Nephron (organoid): ENCODE measurements around the gene PRDM16.

ENCODE experiments used
- H3K27ac Mint-ChIP-seq, 3 experiments: 2 replicates each; pipeline ENCODE4 v1.8.0; 2020; ENCODE audit warnings: mixed read lengths in 3 of 3, mild to moderate bottlenecking in 2 of 3, moderate library complexity in 1 of 3
- H3K27me3 Mint-ChIP-seq: 2 replicates; pipeline ENCODE4 v1.8.0; 2021; ENCODE audit warnings: low read depth, mild to moderate bottlenecking, moderate library complexity, mixed read lengths
- H3K36me3 Mint-ChIP-seq: 2 replicates; pipeline ENCODE4 v1.8.0; 2020; ENCODE audit warnings: low read depth, mixed read lengths
- H3K4me1 Mint-ChIP-seq: 2 replicates; pipeline ENCODE4 v1.8.0; 2020; ENCODE audit warnings: mixed read lengths
- H3K4me3 Mint-ChIP-seq, 3 experiments: 2 replicates each; pipeline ENCODE4 v1.8.0; 2020; ENCODE audit warnings: mild to moderate bottlenecking in 3 of 3, mixed read lengths in 3 of 3, moderate library complexity in 2 of 3
- H3K9me3 Mint-ChIP-seq: 2 replicates; pipeline ENCODE4 v1.8.0; 2020; ENCODE audit warnings: mixed read lengths
- CTCF ChIP-seq, 3 experiments: fragments of 200-600 bp; sonication (generic); IDR thresholded peaks; one replicate each; pipeline ENCODE4 v1.5.0; 2021; ENCODE audit warnings: antibody characterized with exemption in 3 of 3; ENCODE audit not compliant: unreplicated experiment in 3 of 3

Gene PRDM16

GRCh38 chr1:3022511-3022973 is 46.5 kb upstream of the PRDM16 start:
- H3K36me3 Mint-ChIP-seq: no peaks in the 10 kb centered on the region
- H3K27ac Mint-ChIP-seq: no peak overlapping the region
- H3K9me3 Mint-ChIP-seq: peaks cover 2% of the 10 kb centered on the region

GRCh38 chr1:3022976-3023375 is 46.0 kb upstream of the PRDM16 start:
- Mint-ChIP-seq H3K9me3 (no peaks in the 10 kb centered on the region), H3K27ac (no peak overlapping the region), H3K4me3 (no peak overlapping the region), H3K27me3 (peaks cover 17% of the 10 kb centered on the region), H3K4me1 (no peaks in the 10 kb centered on the region), H3K36me3 (no peaks in the 10 kb centered on the region)
- no peak for TF ChIP-seq CTCF (IDR thresholded peaks at IDR 0.05; ENCODE audit: unreplicated experiment in 3 of 3)

More at GRCh38 chr1:3022511-3022973, 46.5 kb upstream of the PRDM16 start:
- H3K4me1 Mint-ChIP-seq: no peaks in the 10 kb centered on the region
- TF ChIP-seq CTCF (IDR thresholded peaks at IDR 0.05; ENCODE audit: unreplicated experiment in 3 of 3): no peak
- H3K27me3 Mint-ChIP-seq: peaks cover 20% of the 10 kb centered on the region
- no peak overlapping the region for H3K4me3 Mint-ChIP-seq

- H3K27ac Mint-ChIP-seq: no peak overlapping the region
- peaks cover 13% of the 10 kb centered on the region for H3K27me3 Mint-ChIP-seq
- no peaks in the 10 kb centered on the region for H3K36me3 Mint-ChIP-seq
- TF ChIP-seq CTCF (IDR thresholded peaks at IDR 0.05; ENCODE audit: unreplicated experiment in 3 of 3): peak in 1 of 3 experiments; percentile 11
- H3K9me3 Mint-ChIP-seq: no peaks in the 10 kb centered on the region
- H3K4me1 Mint-ChIP-seq: no peaks in the 10 kb centered on the region
- H3K4me3 Mint-ChIP-seq: no peak overlapping the region
These were observed 45.0 kb upstream of the PRDM16 start for GRCh38 chr1:3024019-3024418.

GRCh38 chr1:3024588-3024987 is 44.4 kb upstream of the PRDM16 start:
- Mint-ChIP-seq H3K4me1 (no peaks in the 10 kb centered on the region), H3K27me3 (peaks cover 16% of the 10 kb centered on the region), H3K27ac (no peak overlapping the region), H3K9me3 (no peaks in the 10 kb centered on the region), H3K4me3 (no peak overlapping the region), H3K36me3 (no peaks in the 10 kb centered on the region)
- no peak for TF ChIP-seq CTCF (IDR thresholded peaks at IDR 0.05; ENCODE audit: unreplicated experiment in 3 of 3)

- Mint-ChIP-seq H3K9me3 (no peaks in the 10 kb centered on the region), H3K27ac (no peak overlapping the region), H3K4me1 (no peaks in the 10 kb centered on the region), H3K4me3 (no peak overlapping the region), H3K36me3 (no peaks in the 10 kb centered on the region), H3K27me3 (peaks cover 28% of the 10 kb centered on the region)
- no peak for TF ChIP-seq CTCF (IDR thresholded peaks at IDR 0.05; ENCODE audit: unreplicated experiment in 3 of 3)
These were observed 42.9 kb upstream of the PRDM16 start for GRCh38 chr1:3026124-3026523.

- no peaks in the 10 kb centered on the region for H3K4me1 Mint-ChIP-seq
- no peak for TF ChIP-seq CTCF (IDR thresholded peaks at IDR 0.05; ENCODE audit: unreplicated experiment in 3 of 3)
- H3K4me3 Mint-ChIP-seq: no peak overlapping the region
- H3K36me3 Mint-ChIP-seq: no peaks in the 10 kb centered on the region
- no peak overlapping the region for H3K27ac Mint-ChIP-seq
- H3K27me3 Mint-ChIP-seq: peaks cover 30% of the 10 kb centered on the region
- H3K9me3 Mint-ChIP-seq: no peaks in the 10 kb centered on the region
These were observed 42.2 kb upstream of the PRDM16 start for GRCh38 chr1:3026581-3027391.
